ENCODE measurements around the gene YES1. TPM values are rescaled to one million over a fixed set of nuclear protein-coding genes. Genes with fewer than 3 reads are reported as not detected.

Gene YES1
- total and polyA plus RNA-seq, 2 donors (not counting 3 experiments of a cell fraction or from before 2014, with no cell fraction given) = 16.5 to 92.3 TPM

DNA sequence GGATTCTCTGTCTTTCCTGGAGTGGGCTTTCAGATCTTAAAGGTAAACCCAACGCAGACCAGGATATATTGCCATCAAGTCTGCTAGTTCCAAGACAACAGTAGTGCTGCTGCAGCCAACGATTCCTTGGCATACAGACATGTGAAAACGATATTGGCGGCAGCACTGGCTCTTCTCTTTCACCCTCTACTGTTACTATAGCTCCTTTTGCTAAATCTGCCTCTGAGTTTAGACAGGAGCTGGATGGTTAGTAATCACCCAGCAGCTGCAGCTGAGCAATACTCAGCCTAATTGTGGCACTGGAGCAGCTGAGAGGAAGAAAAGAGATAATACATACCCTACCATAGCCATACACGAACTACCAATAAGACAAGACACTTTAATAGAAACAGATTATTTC is 4.0 kb downstream of the YES1 start:
- no TSS peak for BruUV-seq (replicated peaks)
- Histone ChIP-seq H3K9ac (replicated peaks; ENCODE audit: extremely low read depth, insufficient read depth, low read length) (no peak overlapping the region), H3K9me3 (replicated peaks; ENCODE audit: control insufficient read depth, insufficient read depth, low read length) (no peaks in the 10 kb centered on the region), H3K9me1 (replicated peaks; ENCODE audit: control insufficient read depth, extremely low read depth, insufficient read depth, low read length) (no peaks in the 10 kb centered on the region), H3K27ac (ENCODE audit: insufficient read depth, low read depth, low read length) (peak overlapping the region; percentile 4), H3K27me3 (ENCODE audit: control insufficient read depth in 2 of 2, insufficient read depth in 2 of 2, low read length in 2 of 2) (no peaks in the 10 kb centered on the region), H2AFZ (ENCODE audit: low read depth, low read length) (no peak overlapping the region), H4K20me1 (replicated peaks; ENCODE audit: control insufficient read depth, extremely low read depth, insufficient read depth, low read length) (peaks cover 18% of the 10 kb centered on the region), H3K4me1 (ENCODE audit: control insufficient read depth, extremely low read depth, insufficient read depth, low read length) (peaks cover 47% of the 10 kb centered on the region), H3K36me3 (ENCODE audit: control insufficient read depth in 2 of 2, extremely low read depth in 1 of 2, insufficient read depth in 2 of 2, low read length in 2 of 2) (no peaks in the 10 kb centered on the region), H3K79me2 (ENCODE audit: control insufficient read depth, insufficient read depth, low read length) (peaks cover 89% of the 10 kb centered on the region), H3K4me2 (ENCODE audit: insufficient read depth, low read length) (peak overlapping the region; percentile 90), H3K4me3 (replicated peaks in 1 of 3; ENCODE audit: insufficient read depth in 1 of 3, low read depth in 1 of 3, low read length in 3 of 3) (peak overlapping the region in 1 of 3 experiments; percentile 47)
- ChIA-PET POLR2A (no interaction called here), CTCF (interaction anchor here (1.3 to 1.7 kb wide), 4 partner anchors 8 to 66 kb away, joined by 4 to 22 read pairs (median 8); no protein-coding TSS in a partner anchor)
- intact Hi-C loops (cut with micrococcal nuclease) (no loop called here), dilution Hi-C loops (cut with MboI; ENCODE audit: extremely low pct_ligation_motif_present, low sequenced_read_pairs) (no loop called here)
- peak; percentile 56 for DNase-seq (ENCODE audit: low read depth, low spot score)
- peak; percentile 8 for FAIRE-seq
- TF ChIP-seq FOS (IDR thresholded peaks at IDR 0.05; ENCODE audit: borderline replicate concordance, insufficient read depth, low read length) (no peak), POLR2AphosphoS5 (IDR thresholded peaks at IDR 0.05; ENCODE audit: insufficient read depth, low read depth, low read length) (no peak), JUN (IDR thresholded peaks at IDR 0.05; ENCODE audit: borderline replicate concordance, insufficient read depth, insufficient read length, low read depth) (no peak)
- TF ChIP-seq, protein P1, sequence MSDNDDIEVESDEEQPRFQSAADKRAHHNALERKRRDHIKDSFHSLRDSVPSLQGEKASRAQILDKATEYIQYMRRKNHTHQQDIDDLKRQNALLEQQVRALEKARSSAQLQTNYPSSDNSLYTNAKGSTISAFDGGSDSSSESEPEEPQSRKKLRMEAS (IDR thresholded peaks at IDR 0.05; ENCODE audit: insufficient read depth, insufficient read length) = no peak
- TF ChIP-seq, protein P2, sequence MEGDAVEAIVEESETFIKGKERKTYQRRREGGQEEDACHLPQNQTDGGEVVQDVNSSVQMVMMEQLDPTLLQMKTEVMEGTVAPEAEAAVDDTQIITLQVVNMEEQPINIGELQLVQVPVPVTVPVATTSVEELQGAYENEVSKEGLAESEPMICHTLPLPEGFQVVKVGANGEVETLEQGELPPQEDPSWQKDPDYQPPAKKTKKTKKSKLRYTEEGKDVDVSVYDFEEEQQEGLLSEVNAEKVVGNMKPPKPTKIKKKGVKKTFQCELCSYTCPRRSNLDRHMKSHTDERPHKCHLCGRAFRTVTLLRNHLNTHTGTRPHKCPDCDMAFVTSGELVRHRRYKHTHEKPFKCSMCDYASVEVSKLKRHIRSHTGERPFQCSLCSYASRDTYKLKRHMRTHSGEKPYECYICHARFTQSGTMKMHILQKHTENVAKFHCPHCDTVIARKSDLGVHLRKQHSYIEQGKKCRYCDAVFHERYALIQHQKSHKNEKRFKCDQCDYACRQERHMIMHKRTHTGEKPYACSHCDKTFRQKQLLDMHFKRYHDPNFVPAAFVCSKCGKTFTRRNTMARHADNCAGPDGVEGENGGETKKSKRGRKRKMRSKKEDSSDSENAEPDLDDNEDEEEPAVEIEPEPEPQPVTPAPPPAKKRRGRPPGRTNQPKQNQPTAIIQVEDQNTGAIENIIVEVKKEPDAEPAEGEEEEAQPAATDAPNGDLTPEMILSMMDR (IDR thresholded peaks at IDR 0.05; ENCODE audit: extremely low read depth in 1 of 2, insufficient read depth in 1 of 2, low read depth in 1 of 2, low read length in 2 of 2) = no peak

DNA sequence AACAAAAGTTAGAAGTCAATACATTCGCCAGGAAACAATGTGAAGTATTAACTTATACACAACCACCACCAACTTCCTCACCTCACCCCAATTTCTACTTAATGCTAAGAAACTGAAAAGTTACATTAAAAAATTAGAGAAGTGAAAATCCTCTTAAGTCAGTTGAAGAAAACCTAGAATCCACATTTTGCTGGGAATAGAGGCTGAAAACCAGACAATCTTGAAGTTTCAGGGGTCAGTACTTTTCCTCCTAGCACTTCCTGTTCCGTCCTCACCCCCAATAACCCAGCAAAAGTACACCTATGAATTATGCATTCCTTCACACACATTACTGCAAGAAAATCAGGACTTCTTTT is 6.3 kb downstream of the YES1 start:
- peak overlapping the region in 1 of 3 experiments; percentile 8 for H3K4me3 ChIP-seq (replicated peaks in 1 of 3; ENCODE audit: insufficient read depth in 1 of 3, low read depth in 1 of 3, low read length in 3 of 3)
- CTCF ChIA-PET = interaction anchor here (0.8 to 2.4 kb wide), 4 partner anchors 20 to 63 kb away, joined by 3 to 13 read pairs (median 6); no protein-coding TSS in a partner anchor
- H4K20me1 ChIP-seq (replicated peaks; ENCODE audit: control insufficient read depth, extremely low read depth, insufficient read depth, low read length) = peaks cover 18% of the 10 kb centered on the region
- POLR2A ChIA-PET = no interaction called here
- dilution Hi-C loops (cut with MboI; ENCODE audit: extremely low pct_ligation_motif_present, low sequenced_read_pairs) = no loop called here
- no peak overlapping the region for H2AFZ ChIP-seq (ENCODE audit: low read depth, low read length)
- TF ChIP-seq, protein P1 (IDR thresholded peaks at IDR 0.05; ENCODE audit: insufficient read depth, insufficient read length) = no peak
- TF ChIP-seq EZH2 (IDR thresholded peaks at IDR 0.05; ENCODE audit: borderline replicate concordance, low read depth, low read length, severe bottlenecking) (no peak), GATA2 (IDR thresholded peaks at IDR 0.05; ENCODE audit: insufficient read depth, insufficient read length, low read depth, low read length) (no peak), MYC (IDR thresholded peaks at IDR 0.05; ENCODE audit: low read depth, low read length) (no peak), JUN (IDR thresholded peaks at IDR 0.05; ENCODE audit: borderline replicate concordance, insufficient read depth, insufficient read length, low read depth) (no peak), POLR2A (IDR thresholded peaks at IDR 0.05; ENCODE audit: low read depth, low read length) (no peak), FOS (IDR thresholded peaks at IDR 0.05; ENCODE audit: borderline replicate concordance, insufficient read depth, low read length) (no peak), POLR2AphosphoS5 (IDR thresholded peaks at IDR 0.05; ENCODE audit: insufficient read depth, low read depth, low read length) (no peak)
- TF ChIP-seq, protein P2 (IDR thresholded peaks at IDR 0.05; ENCODE audit: extremely low read depth in 1 of 2, insufficient read depth in 1 of 2, low read depth in 1 of 2, low read length in 2 of 2) = no peak
- H3K9ac ChIP-seq (replicated peaks; ENCODE audit: extremely low read depth, insufficient read depth, low read length) = no peak overlapping the region
- no peak overlapping the region for H3K27ac ChIP-seq (ENCODE audit: insufficient read depth, low read depth, low read length)
- DNase-seq (ENCODE audit: low read depth, low spot score) (no peak), FAIRE-seq (no peak)
- peaks cover 44% of the 10 kb centered on the region for H3K4me1 ChIP-seq (ENCODE audit: control insufficient read depth, extremely low read depth, insufficient read depth, low read length)
- no peaks in the 10 kb centered on the region for H3K27me3 ChIP-seq (ENCODE audit: control insufficient read depth in 2 of 2, insufficient read depth in 2 of 2, low read length in 2 of 2)
- H3K4me2 ChIP-seq (ENCODE audit: insufficient read depth, low read length) = peak overlapping the region; percentile 83
- peaks cover 99% of the 10 kb centered on the region for H3K79me2 ChIP-seq (ENCODE audit: control insufficient read depth, insufficient read depth, low read length)
- no peaks in the 10 kb centered on the region for H3K9me1 ChIP-seq (replicated peaks; ENCODE audit: control insufficient read depth, extremely low read depth, insufficient read depth, low read length)
- H3K36me3 ChIP-seq (ENCODE audit: control insufficient read depth in 2 of 2, extremely low read depth in 1 of 2, insufficient read depth in 2 of 2, low read length in 2 of 2) = no peaks in the 10 kb centered on the region
- no peaks in the 10 kb centered on the region for H3K9me3 ChIP-seq (replicated peaks; ENCODE audit: control insufficient read depth, insufficient read depth, low read length)
- intact Hi-C loops (cut with micrococcal nuclease) = no loop called here
- BruUV-seq (replicated peaks) = no TSS peak

All from endothelial cell of umbilical vein (primary cell).